8988T (cell line): ENCODE measurements around the gene TAF11L11.
"Not testable (repeated sequence)": the region's sequence is repeated elsewhere in the genome, so short reads cannot be mapped to it uniquely, and the experiment has no call there.

Experiments
- DNase-seq: peaks from one replicate; pipeline ENCODE4 v3.0.0; 2011

TAF11L11 gene

DNA sequence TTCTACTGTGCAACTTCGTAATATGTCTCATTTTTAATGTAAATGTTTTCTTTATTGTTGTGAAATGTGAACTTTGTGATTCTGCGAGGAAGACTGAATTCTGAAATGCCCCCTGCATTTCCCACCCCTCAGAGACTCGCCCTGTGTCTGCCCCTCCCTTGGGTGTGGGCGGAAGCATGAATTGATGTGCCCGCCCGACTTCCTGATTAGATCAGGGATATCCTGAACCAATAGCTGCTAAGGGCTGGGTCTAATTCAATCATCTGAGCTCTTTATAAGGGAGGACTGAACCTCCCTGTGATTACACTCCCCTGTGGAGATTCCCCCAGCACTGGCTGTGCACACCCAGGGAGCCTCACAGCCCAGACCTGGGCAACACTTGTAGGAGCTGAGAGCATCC, at the start of gene TAF11L11:
Gene TAF11L11, plus strand, starts transcription at position 304 of the 400 bp plus-strand sequence.
- DNase-seq: not testable (repeated sequence)

GRCh38 chr5:17585658-17586057, 18.3 kb upstream of the TAF11L11 start, which contains the start of gene TAF11L7:
TAF11L7 (minus strand) TSS chr5:17585758.
- DNase-seq: not testable (repeated sequence)

GRCh38 chr5:17590860-17591259, 13.1 kb upstream of the TAF11L11 start, which contains the start of gene TAF11L8:
TAF11L8 (minus strand) TSS chr5:17590960.
- not testable (repeated sequence) for DNase-seq

DNA sequence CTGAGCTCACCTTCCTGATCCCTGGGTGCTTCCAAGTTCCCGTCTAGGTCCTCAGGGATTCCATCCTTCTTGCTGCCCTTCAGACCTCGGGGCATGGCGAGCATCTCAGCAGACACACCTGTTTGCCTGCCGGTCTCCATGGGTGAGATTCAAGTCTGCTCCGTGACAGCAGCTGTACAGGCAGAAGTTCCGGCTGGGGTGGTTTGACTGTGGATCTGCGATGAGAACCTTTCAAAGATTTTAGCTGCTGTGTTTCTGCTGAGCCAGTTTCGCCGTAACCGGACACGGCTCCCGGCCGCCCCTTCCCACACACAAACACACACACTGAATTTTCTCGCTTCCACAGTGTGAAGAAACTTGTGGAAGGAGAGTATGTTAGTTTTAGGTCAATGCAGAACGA, 9.7 kb upstream of the TAF11L11 start, which contains the start of gene TAF11L9:
Gene TAF11L9, minus strand, starts transcription at position 140 of the 400 bp plus-strand sequence.
- not testable (repeated sequence) for DNase-seq

- DNase-seq: not testable (repeated sequence)
Observed at GRCh38 chr5:17597728-17598127, 6.3 kb upstream of the TAF11L11 start, which contains the start of gene TAF11L10. TAF11L10 (minus strand) TSS chr5:17597828.

- no peak for DNase-seq
Observed at GRCh38 chr5:17604951-17605350, 968 bp downstream of the TAF11L11 start.

GRCh38 chr5:17607461-17607860, 3.5 kb downstream of the TAF11L11 start:
- not testable (repeated sequence) for DNase-seq

DNA sequence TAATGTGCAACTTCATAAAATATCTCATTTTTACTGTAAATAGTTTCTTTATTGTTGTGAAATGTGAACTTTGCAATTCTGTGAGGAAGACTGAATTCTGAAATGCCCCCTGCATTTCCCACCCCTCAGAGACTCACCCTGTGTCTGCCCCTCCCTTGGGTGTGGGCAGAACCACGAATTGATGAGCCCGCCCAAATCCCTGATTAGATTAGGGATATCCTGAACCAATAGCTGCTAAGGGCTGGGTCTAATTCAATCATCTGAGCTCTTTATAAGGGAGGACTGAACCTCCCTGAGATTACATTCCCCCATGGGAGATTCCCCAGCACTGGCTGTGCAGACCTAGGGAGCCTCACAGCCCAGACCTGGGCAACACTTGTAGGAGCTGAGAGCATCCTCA, 6.1 kb downstream of the TAF11L11 start, which contains the start of gene TAF11L12:
Gene TAF11L12, plus strand, starts transcription at position 301 of the 400 bp plus-strand sequence.
- DNase-seq: not testable (repeated sequence)

DNA sequence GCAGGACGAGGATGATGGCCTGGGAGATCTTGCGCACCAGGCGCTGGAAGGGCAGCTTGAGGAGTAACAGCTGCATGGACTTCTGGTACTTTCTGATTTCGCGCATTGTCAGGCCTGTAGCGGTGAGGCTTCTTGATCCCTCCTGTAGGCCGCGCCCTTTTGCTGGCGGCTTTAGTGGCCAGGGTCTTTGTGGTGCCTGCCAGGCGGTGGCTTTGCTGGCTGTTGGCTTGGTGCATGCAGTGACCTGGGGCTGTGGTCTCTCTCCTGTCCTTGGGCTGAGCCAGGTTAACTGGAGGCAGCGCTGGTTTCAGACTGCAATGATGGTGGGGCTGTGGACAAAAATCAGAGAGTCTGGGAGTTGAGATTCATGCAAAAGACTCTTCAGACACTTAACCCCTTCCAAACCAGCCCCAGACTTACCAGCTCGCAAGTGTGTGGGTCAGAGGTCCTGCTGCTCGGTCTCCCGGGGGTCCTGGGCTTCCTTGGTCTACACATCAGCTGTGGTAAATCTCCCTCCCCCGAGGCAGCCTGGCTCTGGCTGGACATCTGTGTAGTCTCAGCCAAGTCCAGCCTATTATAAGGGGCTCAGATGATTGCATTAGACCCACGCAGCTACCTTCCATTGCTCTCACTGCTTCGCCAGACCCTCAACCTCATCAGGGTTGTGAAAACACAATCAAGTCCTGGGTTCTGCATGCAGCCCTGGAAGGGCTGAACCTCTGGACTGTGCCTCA, 11.1 kb downstream of the TAF11L11 start:
- DNase-seq: no peak

GRCh38 chr5:17619354-17619753, 15.4 kb downstream of the TAF11L11 start:
- DNase-seq: no peak

DNA sequence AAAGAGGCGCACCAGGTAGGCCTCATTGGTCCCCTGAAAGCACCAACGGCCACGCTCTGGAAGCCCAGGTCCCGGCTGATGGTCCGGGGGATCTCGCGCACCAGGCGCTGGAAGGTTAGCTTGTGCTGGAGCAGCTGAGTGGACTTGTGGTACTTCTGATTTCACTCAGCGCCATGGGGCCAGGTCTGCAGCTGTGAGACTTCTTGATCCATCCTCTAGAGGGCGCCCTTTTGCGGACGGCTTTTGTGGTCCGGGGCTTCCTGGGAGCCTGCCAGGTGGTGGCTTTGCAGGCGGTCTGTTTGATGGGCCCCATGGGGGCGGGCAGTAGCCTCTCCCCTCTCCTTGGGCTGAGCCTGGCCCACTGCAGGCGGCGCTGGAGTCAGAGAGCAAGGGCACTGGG, 16.6 kb downstream of the TAF11L11 start:
- DNase-seq: no peak

DNA sequence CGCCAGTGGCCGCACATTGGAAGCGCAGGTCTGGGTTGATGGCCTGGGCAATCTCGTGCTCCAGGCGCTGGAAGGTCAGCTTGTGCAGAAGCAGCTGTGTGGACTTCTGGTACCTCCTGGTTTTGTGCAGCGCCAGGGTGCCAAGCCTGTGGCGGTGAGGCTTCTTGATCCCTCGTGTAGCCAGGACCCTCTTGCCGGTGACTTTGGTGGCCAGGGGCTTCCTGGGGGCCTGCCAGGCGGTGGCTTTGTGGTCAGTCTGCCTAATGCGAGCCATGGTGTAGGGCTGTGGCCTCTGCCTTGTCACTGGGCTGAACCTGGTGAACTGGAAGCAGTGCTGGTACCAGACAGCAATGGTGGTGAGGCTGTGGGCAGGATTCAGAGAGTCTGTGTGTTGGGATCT, 21.7 kb downstream of the TAF11L11 start:
- DNase-seq: no peak

- not testable (repeated sequence) for DNase-seq
Observed at GRCh38 chr5:17631788-17632187, 27.8 kb downstream of the TAF11L11 start, which contains the start of gene TAF11L13. TAF11L13 (plus strand) TSS chr5:17632088.

- no peak for DNase-seq
Observed at GRCh38 chr5:17634160-17634559, 30.2 kb downstream of the TAF11L11 start, which contains the start of gene TAF11L14. TAF11L14 (plus strand) TSS chr5:17634460.

DNA sequence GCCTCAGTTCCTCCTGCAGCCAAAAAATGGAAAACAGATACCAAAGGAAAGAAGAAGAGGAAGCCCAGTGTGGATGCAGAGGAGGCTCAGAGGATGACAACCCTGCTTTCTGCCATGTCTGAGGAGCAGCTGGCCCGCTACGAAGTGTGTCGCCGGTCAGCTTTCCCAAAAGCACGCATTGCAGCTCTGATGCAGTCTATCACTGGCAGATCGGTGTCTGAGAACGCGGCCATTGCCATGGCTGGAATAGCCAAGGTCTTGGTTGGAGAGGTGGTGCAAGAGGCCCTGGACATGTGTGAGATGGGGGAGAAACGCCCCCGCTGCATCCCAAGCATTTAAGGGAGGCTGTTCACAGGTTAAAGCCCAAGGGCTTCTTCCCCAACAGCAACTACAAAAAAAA, 45.2 kb downstream of the TAF11L11 start:
- DNase-seq: not testable (repeated sequence)

DNA sequence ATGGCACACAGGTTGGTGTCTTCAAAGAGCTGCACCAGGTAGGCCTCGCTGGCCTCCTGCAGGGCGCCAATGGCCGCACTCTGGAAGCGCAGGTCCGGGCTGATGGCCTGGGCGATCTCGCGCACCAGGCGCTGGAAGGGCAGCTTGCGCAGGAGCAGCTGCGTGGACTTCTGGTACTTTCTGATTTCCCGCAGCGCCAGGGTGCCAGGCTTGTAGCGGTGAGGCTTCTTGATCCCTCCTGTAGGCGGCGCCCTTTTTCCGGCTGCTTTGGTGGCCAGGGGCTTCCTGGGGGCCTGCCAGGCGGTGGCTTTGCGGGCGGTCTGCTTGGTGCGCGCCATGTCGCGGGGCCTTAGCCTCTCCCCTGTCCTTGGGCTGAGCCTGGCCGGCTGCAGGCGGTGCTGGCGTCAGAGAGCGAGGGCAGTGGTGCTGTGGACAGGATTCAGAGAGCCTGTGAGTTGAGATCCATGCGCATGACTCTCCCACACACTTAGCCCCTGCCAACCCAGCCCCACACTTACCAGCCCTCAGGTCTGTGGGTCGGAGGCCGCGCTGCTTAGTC, 51.3 kb downstream of the TAF11L11 start:
- DNase-seq: not testable (repeated sequence)
